Measurements from ENCODE around the gene OTOP2. TPM values are rescaled to one million over a fixed set of nuclear protein-coding genes. Genes with fewer than 3 reads are reported as not detected.

The OTOP2 gene
- total RNA-seq, 1 experiment from 2014 or later: not detected

DNA sequence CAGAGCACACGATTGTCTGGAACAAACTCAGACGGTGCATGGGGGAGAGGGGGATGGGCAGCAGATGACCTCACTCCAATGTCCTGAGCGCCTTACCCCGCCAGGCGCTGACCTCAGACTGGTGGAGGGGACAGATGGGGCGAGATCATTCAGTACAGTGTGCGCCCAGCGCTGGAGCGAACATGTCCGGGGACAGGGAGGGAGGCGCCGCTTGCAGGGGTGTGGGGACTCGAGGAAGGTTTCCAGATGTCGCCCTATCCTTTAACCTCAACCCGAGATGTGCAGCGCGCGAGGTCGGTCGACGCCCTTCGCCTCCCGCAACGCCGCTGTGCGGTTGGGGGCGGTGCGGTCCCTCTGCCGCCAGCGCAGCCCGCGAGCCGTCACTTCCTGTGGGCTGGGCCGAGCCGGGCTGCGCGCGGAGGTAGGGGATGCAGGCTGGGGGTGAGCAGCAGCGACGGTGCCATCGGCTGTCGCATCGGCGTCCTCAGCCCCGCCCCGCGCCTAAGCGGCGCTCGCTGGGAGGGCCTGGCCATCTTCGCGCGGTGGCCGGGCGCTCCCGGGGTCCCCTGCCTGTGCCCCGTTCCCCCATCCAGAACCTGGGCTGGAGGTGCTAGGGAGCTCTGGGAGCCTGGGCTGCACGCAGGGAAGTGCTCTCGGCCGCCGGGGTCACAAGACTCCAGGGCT lies 58.0 kb downstream of the OTOP2 start:
- DNase-seq (ENCODE audit: low spot score): peak; percentile 86
- TF ChIP-seq, protein P1, sequence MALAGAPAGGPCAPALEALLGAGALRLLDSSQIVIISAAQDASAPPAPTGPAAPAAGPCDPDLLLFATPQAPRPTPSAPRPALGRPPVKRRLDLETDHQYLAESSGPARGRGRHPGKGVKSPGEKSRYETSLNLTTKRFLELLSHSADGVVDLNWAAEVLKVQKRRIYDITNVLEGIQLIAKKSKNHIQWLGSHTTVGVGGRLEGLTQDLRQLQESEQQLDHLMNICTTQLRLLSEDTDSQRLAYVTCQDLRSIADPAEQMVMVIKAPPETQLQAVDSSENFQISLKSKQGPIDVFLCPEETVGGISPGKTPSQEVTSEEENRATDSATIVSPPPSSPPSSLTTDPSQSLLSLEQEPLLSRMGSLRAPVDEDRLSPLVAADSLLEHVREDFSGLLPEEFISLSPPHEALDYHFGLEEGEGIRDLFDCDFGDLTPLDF (CRISPR knock-in tag; IDR thresholded peaks at IDR 0.05): no peak; the same call in 1 of the 2 replicates
- TF ChIP-seq NR3C1 (CRISPR knock-in tag; conservative IDR thresholded peaks at IDR 0.05; ENCODE audit: low read depth) (peak; percentile 81; the same call in 1 of the 2 replicates), SMAD3 (CRISPR knock-in tag; IDR thresholded peaks at IDR 0.05; ENCODE audit: borderline replicate concordance) (no peak), IRF2 (CRISPR knock-in tag; IDR thresholded peaks at IDR 0.05; ENCODE audit: borderline replicate concordance, low read depth) (no peak), ZNF121 (CRISPR knock-in tag; IDR thresholded peaks at IDR 0.05) (0 out of 2 replicates have a peak, but pooled peaks have one; percentile 58), ZNF416 (CRISPR knock-in tag; IDR thresholded peaks at IDR 0.05) (no peak), RELA (CRISPR knock-in tag; IDR thresholded peaks at IDR 0.05; ENCODE audit: borderline replicate concordance) (no peak), NR2C2 (CRISPR knock-in tag; IDR thresholded peaks at IDR 0.05) (no peak), ESRRA (CRISPR knock-in tag; IDR thresholded peaks at IDR 0.05; ENCODE audit: borderline replicate concordance) (no peak), GABPB1 (CRISPR knock-in tag; IDR thresholded peaks at IDR 0.05) (peak; percentile 84), ZNF396 (CRISPR knock-in tag; IDR thresholded peaks at IDR 0.05; ENCODE audit: borderline replicate concordance) (no peak), GRHL2 (CRISPR knock-in tag; IDR thresholded peaks at IDR 0.05; ENCODE audit: insufficient replicate concordance, severe bottlenecking) (no peak), TEAD1 (CRISPR knock-in tag; IDR thresholded peaks at IDR 0.05) (peak; percentile 75), TP53 (CRISPR knock-in tag; IDR thresholded peaks at IDR 0.05) (peak; percentile 39; the same call in 1 of the 2 replicates), FOXP1 (CRISPR knock-in tag; IDR thresholded peaks at IDR 0.05; ENCODE audit: borderline replicate concordance) (peak; percentile 90; the same call in 1 of the 2 replicates)
- TF ChIP-seq, protein P2, sequence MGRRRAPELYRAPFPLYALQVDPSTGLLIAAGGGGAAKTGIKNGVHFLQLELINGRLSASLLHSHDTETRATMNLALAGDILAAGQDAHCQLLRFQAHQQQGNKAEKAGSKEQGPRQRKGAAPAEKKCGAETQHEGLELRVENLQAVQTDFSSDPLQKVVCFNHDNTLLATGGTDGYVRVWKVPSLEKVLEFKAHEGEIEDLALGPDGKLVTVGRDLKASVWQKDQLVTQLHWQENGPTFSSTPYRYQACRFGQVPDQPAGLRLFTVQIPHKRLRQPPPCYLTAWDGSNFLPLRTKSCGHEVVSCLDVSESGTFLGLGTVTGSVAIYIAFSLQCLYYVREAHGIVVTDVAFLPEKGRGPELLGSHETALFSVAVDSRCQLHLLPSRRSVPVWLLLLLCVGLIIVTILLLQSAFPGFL (CRISPR knock-in tag; IDR thresholded peaks at IDR 0.05; ENCODE audit: borderline replicate concordance): no peak; the same call in 1 of the 2 replicates
- TF ChIP-seq, protein P3, sequence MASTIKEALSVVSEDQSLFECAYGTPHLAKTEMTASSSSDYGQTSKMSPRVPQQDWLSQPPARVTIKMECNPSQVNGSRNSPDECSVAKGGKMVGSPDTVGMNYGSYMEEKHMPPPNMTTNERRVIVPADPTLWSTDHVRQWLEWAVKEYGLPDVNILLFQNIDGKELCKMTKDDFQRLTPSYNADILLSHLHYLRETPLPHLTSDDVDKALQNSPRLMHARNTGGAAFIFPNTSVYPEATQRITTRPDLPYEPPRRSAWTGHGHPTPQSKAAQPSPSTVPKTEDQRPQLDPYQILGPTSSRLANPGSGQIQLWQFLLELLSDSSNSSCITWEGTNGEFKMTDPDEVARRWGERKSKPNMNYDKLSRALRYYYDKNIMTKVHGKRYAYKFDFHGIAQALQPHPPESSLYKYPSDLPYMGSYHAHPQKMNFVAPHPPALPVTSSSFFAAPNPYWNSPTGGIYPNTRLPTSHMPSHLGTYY (CRISPR knock-in tag; IDR thresholded peaks at IDR 0.05): no peak
- TF ChIP-seq, protein P4, sequence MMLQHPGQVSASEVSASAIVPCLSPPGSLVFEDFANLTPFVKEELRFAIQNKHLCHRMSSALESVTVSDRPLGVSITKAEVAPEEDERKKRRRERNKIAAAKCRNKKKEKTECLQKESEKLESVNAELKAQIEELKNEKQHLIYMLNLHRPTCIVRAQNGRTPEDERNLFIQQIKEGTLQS (CRISPR knock-in tag; conservative IDR thresholded peaks at IDR 0.05): no peak
- TF ChIP-seq, protein P5, sequence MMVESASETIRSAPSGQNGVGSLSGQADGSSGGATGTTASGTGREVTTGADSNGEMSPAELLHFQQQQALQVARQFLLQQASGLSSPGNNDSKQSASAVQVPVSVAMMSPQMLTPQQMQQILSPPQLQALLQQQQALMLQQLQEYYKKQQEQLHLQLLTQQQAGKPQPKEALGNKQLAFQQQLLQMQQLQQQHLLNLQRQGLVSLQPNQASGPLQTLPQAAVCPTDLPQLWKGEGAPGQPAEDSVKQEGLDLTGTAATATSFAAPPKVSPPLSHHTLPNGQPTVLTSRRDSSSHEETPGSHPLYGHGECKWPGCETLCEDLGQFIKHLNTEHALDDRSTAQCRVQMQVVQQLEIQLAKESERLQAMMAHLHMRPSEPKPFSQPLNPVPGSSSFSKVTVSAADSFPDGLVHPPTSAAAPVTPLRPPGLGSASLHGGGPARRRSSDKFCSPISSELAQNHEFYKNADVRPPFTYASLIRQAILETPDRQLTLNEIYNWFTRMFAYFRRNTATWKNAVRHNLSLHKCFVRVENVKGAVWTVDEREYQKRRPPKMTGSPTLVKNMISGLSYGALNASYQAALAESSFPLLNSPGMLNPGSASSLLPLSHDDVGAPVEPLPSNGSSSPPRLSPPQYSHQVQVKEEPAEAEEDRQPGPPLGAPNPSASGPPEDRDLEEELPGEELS (CRISPR knock-in tag; IDR thresholded peaks at IDR 0.05): peak; percentile 89
- TF ChIP-seq, protein P6, sequence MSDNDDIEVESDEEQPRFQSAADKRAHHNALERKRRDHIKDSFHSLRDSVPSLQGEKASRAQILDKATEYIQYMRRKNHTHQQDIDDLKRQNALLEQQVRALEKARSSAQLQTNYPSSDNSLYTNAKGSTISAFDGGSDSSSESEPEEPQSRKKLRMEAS (CRISPR knock-in tag; IDR thresholded peaks at IDR 0.05): peak; percentile 94
- TF ChIP-seq, protein P7, sequence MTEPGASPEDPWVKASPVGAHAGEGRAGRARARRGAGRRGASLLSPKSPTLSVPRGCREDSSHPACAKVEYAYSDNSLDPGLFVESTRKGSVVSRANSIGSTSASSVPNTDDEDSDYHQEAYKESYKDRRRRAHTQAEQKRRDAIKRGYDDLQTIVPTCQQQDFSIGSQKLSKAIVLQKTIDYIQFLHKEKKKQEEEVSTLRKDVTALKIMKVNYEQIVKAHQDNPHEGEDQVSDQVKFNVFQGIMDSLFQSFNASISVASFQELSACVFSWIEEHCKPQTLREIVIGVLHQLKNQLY (CRISPR knock-in tag; IDR thresholded peaks at IDR 0.05): no peak
- TF ChIP-seq, protein P8, sequence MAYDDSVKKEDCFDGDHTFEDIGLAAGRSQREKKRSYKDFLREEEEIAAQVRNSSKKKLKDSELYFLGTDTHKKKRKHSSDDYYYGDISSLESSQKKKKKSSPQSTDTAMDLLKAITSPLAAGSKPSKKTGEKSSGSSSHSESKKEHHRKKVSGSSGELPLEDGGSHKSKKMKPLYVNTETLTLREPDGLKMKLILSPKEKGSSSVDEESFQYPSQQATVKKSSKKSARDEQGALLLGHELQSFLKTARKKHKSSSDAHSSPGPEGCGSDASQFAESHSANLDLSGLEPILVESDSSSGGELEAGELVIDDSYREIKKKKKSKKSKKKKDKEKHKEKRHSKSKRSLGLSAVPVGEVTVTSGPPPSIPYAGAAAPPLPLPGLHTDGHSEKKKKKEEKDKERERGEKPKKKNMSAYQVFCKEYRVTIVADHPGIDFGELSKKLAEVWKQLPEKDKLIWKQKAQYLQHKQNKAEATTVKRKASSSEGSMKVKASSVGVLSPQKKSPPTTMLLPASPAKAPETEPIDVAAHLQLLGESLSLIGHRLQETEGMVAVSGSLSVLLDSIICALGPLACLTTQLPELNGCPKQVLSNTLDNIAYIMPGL (CRISPR knock-in tag; IDR thresholded peaks at IDR 0.05): peak; percentile 87; the same call in 1 of the 2 replicates
- TF ChIP-seq, protein P9, sequence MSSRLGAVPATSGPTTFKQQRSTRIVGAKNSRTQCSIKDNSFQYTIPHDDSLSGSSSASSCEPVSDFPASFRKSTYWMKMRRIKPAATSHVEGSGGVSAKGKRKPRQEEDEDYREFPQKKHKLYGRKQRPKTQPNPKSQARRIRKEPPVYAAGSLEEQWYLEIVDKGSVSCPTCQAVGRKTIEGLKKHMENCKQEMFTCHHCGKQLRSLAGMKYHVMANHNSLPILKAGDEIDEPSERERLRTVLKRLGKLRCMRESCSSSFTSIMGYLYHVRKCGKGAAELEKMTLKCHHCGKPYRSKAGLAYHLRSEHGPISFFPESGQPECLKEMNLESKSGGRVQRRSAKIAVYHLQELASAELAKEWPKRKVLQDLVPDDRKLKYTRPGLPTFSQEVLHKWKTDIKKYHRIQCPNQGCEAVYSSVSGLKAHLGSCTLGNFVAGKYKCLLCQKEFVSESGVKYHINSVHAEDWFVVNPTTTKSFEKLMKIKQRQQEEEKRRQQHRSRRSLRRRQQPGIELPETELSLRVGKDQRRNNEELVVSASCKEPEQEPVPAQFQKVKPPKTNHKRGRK (CRISPR knock-in tag; IDR thresholded peaks at IDR 0.05; ENCODE audit: borderline replicate concordance): no peak
- TF ChIP-seq, protein P10, sequence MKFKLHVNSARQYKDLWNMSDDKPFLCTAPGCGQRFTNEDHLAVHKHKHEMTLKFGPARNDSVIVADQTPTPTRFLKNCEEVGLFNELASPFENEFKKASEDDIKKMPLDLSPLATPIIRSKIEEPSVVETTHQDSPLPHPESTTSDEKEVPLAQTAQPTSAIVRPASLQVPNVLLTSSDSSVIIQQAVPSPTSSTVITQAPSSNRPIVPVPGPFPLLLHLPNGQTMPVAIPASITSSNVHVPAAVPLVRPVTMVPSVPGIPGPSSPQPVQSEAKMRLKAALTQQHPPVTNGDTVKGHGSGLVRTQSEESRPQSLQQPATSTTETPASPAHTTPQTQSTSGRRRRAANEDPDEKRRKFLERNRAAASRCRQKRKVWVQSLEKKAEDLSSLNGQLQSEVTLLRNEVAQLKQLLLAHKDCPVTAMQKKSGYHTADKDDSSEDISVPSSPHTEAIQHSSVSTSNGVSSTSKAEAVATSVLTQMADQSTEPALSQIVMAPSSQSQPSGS (CRISPR knock-in tag; IDR thresholded peaks at IDR 0.05; ENCODE audit: borderline replicate concordance, low read depth): no peak

More for the DNA sequence above, 58.0 kb downstream of the OTOP2 start:
- Mint-ChIP-seq H3K4me3 (peak overlapping the region; percentile 83), H3K4me1 (peaks cover 20% of the 10 kb centered on the region), H3K27me3 (ENCODE audit: low read depth) (peaks cover 33% of the 10 kb centered on the region), H3K9me3 (no peaks in the 10 kb centered on the region), H3K27ac (peak overlapping the region; percentile 92), H3K36me3 (no peaks in the 10 kb centered on the region)
- ChIA-PET POLR2A (interaction anchor here (0.6 to 1.3 kb wide), 4 partner anchors 10 to 73 kb away, joined by 3 to 10 read pairs (median 3); partner anchors contain the start of gene MRPL58), CTCF (interaction anchor here (0.9 to 2.5 kb wide), 7 partner anchors 9 to 132 kb away, joined by 3 to 28 read pairs (median 9); partner anchors contain the start of genes HID1 and MRPL58)
- ATAC-seq: peak; percentile 94
